HEK293 (cell line): ENCODE results near the gene TULP1.

ENCODE experiments used
- GLI2 ChIP-seq: fragments of 450-650 bp; formaldehyde crosslinking; IDR thresholded peaks from 2 replicates; pipeline ENCODE4; 2017; ENCODE audit warnings: missing biosample characterization, missing genetic modification characterization, low read depth, borderline replicate concordance
- GLIS1 ChIP-seq: fragments of 450-650 bp; formaldehyde crosslinking; IDR thresholded peaks from 2 replicates; pipeline ENCODE4 v1.5.1; 2016; ENCODE audit warnings: missing biosample characterization, missing genetic modification characterization
- SP2 ChIP-seq: fragments of 450-650 bp; formaldehyde crosslinking; IDR thresholded peaks from 2 replicates; pipeline ENCODE4 v1.5.1; 2016; ENCODE audit warnings: missing biosample characterization, missing genetic modification characterization
- WT1 ChIP-seq: fragments of 450-650 bp; formaldehyde crosslinking; IDR thresholded peaks from 2 replicates; pipeline ENCODE4 v1.5.1; 2016; ENCODE audit warnings: missing biosample characterization, missing genetic modification characterization
- ZBTB20 ChIP-seq: fragments of 450-650 bp; formaldehyde crosslinking; IDR thresholded peaks from 2 replicates; pipeline ENCODE4 v1.5.1; 2016; ENCODE audit warnings: missing biosample characterization, missing genetic modification characterization
- ZEB2 ChIP-seq: fragments of 450-650 bp; formaldehyde crosslinking; IDR thresholded peaks from 2 replicates; pipeline ENCODE4 v1.5.1; 2016; ENCODE audit warnings: missing biosample characterization, missing genetic modification characterization
- ZFHX2 ChIP-seq: fragments of 450-650 bp; formaldehyde crosslinking; conservative IDR thresholded peaks from 2 replicates; pipeline ENCODE4 v1.5.1; 2016; ENCODE audit warnings: missing biosample characterization, missing genetic modification characterization
- ZNF10 ChIP-seq: fragments of 450-650 bp; formaldehyde crosslinking; IDR thresholded peaks from 2 replicates; pipeline ENCODE4 v1.5.1; 2017; ENCODE audit warnings: missing biosample characterization, missing genetic modification characterization
- ZNF341 ChIP-seq: fragments of 450-650 bp; formaldehyde crosslinking; IDR thresholded peaks from 2 replicates; pipeline ENCODE4; 2016; ENCODE audit warnings: low read depth, missing biosample characterization, missing genetic modification characterization
- ZNF473 ChIP-seq: fragments of 450-650 bp; formaldehyde crosslinking; IDR thresholded peaks from 2 replicates; pipeline ENCODE4 v1.5.1; 2017; ENCODE audit warnings: missing biosample characterization, missing genetic modification characterization
- ZNF610 ChIP-seq: fragments of 450-650 bp; formaldehyde crosslinking; IDR thresholded peaks from 2 replicates; pipeline ENCODE4 v1.5.1; 2016; ENCODE audit warnings: missing biosample characterization, missing genetic modification characterization, borderline replicate concordance
- ZNF792 ChIP-seq: fragments of 450-650 bp; formaldehyde crosslinking; IDR thresholded peaks from 2 replicates; pipeline ENCODE4 v1.5.1; 2016; ENCODE audit warnings: missing biosample characterization, missing genetic modification characterization
- ZXDB ChIP-seq: fragments of 450-650 bp; formaldehyde crosslinking; IDR thresholded peaks from 2 replicates; pipeline ENCODE4 v1.5.1; 2016; ENCODE audit warnings: missing biosample characterization, missing genetic modification characterization
- TF ChIP-seq, protein P1 (sequence below): fragments of 450-650 bp; formaldehyde crosslinking; IDR thresholded peaks from 2 replicates; pipeline ENCODE4 v1.5.1; 2016; ENCODE audit warnings: missing biosample characterization, missing genetic modification characterization
- TF ChIP-seq, protein P2 (sequence below): fragments of 450-650 bp; formaldehyde crosslinking; IDR thresholded peaks from 2 replicates; pipeline ENCODE4 v1.5.1; 2016; ENCODE audit warnings: missing biosample characterization, missing genetic modification characterization
- TF ChIP-seq, protein P3 (sequence below): fragments of 450-650 bp; formaldehyde crosslinking; optimal IDR thresholded peaks from 2 replicates; pipeline ENCODE3; 2016; ENCODE audit warnings: missing biosample characterization, mild to moderate bottlenecking, missing genetic modification characterization
- TF ChIP-seq, protein P4 (sequence below): fragments of 450-650 bp; IDR thresholded peaks from 2 replicates; pipeline ENCODE4 v1.5.1; 2018; ENCODE audit warnings: missing biosample characterization, mild to moderate bottlenecking, missing genetic modification characterization
- TF ChIP-seq, protein P5 (sequence below): sonication (generic); formaldehyde crosslinking; IDR thresholded peaks from 2 replicates; pipeline ENCODE4 v1.8.1; 2022; ENCODE audit warnings: mild to moderate bottlenecking, moderate library complexity, missing genetic modification reagents

Gene TULP1

DNA sequence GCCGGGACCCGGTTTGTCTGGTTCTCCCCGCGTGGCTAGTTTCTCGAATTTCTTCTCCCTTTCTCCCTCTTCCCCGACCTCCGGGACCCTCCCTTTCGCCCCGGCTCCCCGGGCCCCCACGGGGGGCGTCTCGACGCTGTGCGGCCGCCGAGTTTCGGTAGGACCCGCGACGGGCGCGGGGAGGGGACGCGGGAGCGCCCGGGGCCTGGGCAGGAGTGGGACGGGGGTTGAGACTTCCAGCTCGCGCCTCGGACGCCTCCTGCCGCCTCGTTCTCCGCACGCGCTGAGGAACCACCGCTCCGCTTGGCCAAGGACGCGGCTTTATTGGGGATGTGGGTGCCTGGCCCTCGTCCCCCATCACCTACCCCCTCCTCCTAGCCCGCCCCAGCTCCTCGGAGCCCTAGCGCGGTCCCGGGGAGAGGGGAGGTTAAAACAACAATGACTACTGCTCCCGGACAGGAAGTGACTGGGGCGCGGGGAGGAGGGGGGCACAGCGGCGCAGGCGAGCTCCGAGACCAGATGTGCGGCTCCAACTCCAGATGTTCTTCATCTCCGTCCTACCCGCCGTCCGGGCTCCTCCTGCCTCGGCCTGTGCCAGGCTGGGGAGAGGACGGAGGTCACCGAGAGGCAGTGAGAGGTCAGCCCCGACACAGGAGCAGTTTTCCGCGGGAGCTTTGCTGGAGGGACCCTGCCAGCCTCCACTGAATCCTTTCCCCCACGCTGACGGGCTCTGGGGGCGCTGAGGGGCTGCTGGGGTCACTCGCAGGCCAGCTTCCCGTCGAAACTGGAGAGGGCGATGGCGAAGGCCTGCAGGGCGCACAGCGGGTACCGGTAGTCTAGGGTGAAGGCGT lies 14.9 kb downstream of the TULP1 start (continued):
- TF ChIP-seq, protein P1, sequence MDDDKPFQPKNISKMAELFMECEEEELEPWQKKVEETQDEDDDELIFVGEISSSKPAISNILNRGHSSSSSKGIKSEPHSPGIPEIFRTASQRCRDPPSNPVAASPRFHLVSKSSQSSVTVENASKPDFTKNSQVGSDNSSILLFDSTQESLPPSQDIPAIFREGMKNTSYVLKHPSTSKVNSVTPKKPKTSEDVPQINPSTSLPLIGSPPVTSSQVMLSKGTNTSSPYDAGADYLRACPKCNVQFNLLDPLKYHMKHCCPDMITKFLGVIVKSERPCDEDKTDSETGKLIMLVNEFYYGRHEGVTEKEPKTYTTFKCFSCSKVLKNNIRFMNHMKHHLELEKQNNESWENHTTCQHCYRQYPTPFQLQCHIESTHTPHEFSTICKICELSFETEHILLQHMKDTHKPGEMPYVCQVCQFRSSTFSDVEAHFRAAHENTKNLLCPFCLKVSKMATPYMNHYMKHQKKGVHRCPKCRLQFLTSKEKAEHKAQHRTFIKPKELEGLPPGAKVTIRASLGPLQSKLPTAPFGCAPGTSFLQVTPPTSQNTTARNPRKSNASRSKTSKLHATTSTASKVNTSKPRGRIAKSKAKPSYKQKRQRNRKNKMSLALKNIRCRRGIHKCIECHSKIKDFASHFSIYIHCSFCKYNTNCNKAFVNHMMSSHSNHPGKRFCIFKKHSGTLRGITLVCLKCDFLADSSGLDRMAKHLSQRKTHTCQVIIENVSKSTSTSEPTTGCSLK (tag by site-specific recombination) = no peak
- TF ChIP-seq SP2 (tag by site-specific recombination) (peak; percentile 23), ZEB2 (0 out of 2 replicates have a peak, but pooled peaks have one; percentile 19), ZNF792 (no peak), WT1 (tag by site-specific recombination) (peak; percentile 38), GLI2 (tag by site-specific recombination) (no peak), ZNF610 (tag by site-specific recombination) (0 out of 2 replicates have a peak, but pooled peaks have one; percentile 40), ZNF473 (tag by site-specific recombination) (no peak), ZXDB (tag by site-specific recombination) (0 out of 2 replicates have a peak, but pooled peaks have one; percentile 20), ZNF10 (tag by site-specific recombination) (no peak), ZBTB20 (tag by site-specific recombination) (peak; percentile 97), ZFHX2 (tag by site-specific recombination) (peak; percentile 32; the same call in 1 of the 2 replicates), ZNF341 (peak; percentile 32; the same call in 1 of the 2 replicates), GLIS1 (tag by site-specific recombination) (peak; percentile 48; the same call in 1 of the 2 replicates)
- TF ChIP-seq, protein P2, sequence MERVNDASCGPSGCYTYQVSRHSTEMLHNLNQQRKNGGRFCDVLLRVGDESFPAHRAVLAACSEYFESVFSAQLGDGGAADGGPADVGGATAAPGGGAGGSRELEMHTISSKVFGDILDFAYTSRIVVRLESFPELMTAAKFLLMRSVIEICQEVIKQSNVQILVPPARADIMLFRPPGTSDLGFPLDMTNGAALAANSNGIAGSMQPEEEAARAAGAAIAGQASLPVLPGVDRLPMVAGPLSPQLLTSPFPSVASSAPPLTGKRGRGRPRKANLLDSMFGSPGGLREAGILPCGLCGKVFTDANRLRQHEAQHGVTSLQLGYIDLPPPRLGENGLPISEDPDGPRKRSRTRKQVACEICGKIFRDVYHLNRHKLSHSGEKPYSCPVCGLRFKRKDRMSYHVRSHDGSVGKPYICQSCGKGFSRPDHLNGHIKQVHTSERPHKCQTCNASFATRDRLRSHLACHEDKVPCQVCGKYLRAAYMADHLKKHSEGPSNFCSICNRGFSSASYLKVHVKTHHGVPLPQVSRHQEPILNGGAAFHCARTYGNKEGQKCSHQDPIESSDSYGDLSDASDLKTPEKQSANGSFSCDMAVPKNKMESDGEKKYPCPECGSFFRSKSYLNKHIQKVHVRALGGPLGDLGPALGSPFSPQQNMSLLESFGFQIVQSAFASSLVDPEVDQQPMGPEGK = peak; percentile 56
- TF ChIP-seq, protein P3, sequence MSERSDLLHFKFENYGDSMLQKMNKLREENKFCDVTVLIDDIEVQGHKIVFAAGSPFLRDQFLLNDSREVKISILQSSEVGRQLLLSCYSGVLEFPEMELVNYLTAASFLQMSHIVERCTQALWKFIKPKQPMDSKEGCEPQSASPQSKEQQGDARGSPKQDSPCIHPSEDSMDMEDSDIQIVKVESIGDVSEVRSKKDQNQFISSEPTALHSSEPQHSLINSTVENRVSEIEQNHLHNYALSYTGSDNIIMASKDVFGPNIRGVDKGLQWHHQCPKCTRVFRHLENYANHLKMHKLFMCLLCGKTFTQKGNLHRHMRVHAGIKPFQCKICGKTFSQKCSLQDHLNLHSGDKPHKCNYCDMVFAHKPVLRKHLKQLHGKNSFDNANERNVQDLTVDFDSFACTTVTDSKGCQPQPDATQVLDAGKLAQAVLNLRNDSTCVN (tag by site-specific recombination) = peak; percentile 70
- TF ChIP-seq, protein P4, sequence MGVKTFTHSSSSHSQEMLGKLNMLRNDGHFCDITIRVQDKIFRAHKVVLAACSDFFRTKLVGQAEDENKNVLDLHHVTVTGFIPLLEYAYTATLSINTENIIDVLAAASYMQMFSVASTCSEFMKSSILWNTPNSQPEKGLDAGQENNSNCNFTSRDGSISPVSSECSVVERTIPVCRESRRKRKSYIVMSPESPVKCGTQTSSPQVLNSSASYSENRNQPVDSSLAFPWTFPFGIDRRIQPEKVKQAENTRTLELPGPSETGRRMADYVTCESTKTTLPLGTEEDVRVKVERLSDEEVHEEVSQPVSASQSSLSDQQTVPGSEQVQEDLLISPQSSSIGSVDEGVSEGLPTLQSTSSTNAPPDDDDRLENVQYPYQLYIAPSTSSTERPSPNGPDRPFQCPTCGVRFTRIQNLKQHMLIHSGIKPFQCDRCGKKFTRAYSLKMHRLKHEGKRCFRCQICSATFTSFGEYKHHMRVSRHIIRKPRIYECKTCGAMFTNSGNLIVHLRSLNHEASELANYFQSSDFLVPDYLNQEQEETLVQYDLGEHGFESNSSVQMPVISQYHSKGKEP (tag by site-specific recombination) = no peak
- TF ChIP-seq, protein P5, sequence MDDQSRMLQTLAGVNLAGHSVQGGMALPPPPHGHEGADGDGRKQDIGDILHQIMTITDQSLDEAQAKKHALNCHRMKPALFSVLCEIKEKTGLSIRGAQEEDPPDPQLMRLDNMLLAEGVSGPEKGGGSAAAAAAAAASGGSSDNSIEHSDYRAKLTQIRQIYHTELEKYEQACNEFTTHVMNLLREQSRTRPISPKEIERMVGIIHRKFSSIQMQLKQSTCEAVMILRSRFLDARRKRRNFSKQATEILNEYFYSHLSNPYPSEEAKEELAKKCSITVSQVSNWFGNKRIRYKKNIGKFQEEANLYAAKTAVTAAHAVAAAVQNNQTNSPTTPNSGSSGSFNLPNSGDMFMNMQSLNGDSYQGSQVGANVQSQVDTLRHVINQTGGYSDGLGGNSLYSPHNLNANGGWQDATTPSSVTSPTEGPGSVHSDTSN (CRISPR knock-in tag) = peak; percentile 89
